ENCODE data around the gene CEACAM19.

The CEACAM19 gene

GRCh38 chr19:44636439-44637389 lies 34.6 kb upstream of the CEACAM19 start:
- Histone ChIP-seq H3K27me3 (ENCODE audit: control insufficient read depth in 1 of 2, insufficient read depth in 2 of 2, low read length in 2 of 2) (no peaks in the 10 kb centered on the region), H3K9ac (ENCODE audit: low read length) (no peak overlapping the region), H3K9me3 (ENCODE audit: low read length) (no peaks in the 10 kb centered on the region), H3K27ac (ENCODE audit: low read depth, low read length) (no peak overlapping the region), H3K4me3 (ENCODE audit: low read depth in 1 of 2, low read length in 2 of 2) (no peak overlapping the region), H3K36me3 (ENCODE audit: insufficient read depth, low read length) (no peaks in the 10 kb centered on the region), H3K4me1 (ENCODE audit: insufficient read depth, low read length) (no peaks in the 10 kb centered on the region)

DNA sequence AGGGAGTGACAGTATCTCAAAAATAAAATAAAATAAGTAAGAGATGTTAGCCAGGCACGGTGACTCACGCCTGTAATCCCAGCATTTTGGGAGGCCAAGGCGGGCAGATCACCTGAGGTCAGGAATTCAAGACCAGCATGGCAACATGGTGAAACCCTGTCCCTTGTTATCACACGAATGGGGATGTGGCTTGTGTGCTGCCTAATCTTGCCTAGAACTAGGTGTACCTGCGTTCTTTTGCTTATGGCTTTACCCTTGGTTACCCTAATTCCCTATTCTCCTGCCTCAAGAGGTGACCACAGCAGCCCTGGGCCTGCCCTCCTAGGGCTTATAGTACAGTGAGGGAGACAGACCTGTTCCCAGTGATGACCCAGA lies 33.9 kb upstream of the CEACAM19 start:
- Histone ChIP-seq H3K9me3 (ENCODE audit: low read length) (no peaks in the 10 kb centered on the region), H3K4me3 (ENCODE audit: low read depth in 1 of 2, low read length in 2 of 2) (no peak overlapping the region), H3K27ac (ENCODE audit: low read depth, low read length) (no peak overlapping the region), H3K36me3 (ENCODE audit: insufficient read depth, low read length) (no peaks in the 10 kb centered on the region), H3K27me3 (ENCODE audit: control insufficient read depth in 1 of 2, insufficient read depth in 2 of 2, low read length in 2 of 2) (no peaks in the 10 kb centered on the region), H3K9ac (ENCODE audit: low read length) (no peak overlapping the region), H3K4me1 (ENCODE audit: insufficient read depth, low read length) (no peaks in the 10 kb centered on the region)

GRCh38 chr19:44640518-44640917 lies 30.8 kb upstream of the CEACAM19 start:
- H3K9me3 ChIP-seq (ENCODE audit: low read length), result no peaks in the 10 kb centered on the region
- no peak overlapping the region for H3K27ac ChIP-seq (ENCODE audit: low read depth, low read length)
- H3K4me3 ChIP-seq (ENCODE audit: low read depth in 1 of 2, low read length in 2 of 2), result no peak overlapping the region
- H3K9ac ChIP-seq (ENCODE audit: low read length), result no peak overlapping the region
- H3K36me3 ChIP-seq (ENCODE audit: insufficient read depth, low read length), result no peaks in the 10 kb centered on the region
- no peaks in the 10 kb centered on the region for H3K27me3 ChIP-seq (ENCODE audit: control insufficient read depth in 1 of 2, insufficient read depth in 2 of 2, low read length in 2 of 2)
- peaks cover 3% of the 10 kb centered on the region for H3K4me1 ChIP-seq (ENCODE audit: insufficient read depth, low read length)

- H3K4me3 ChIP-seq (ENCODE audit: low read depth in 1 of 2, low read length in 2 of 2), result no peak overlapping the region
- H3K4me1 ChIP-seq (ENCODE audit: insufficient read depth, low read length), result peaks cover 3% of the 10 kb centered on the region
- no peaks in the 10 kb centered on the region for H3K27me3 ChIP-seq (ENCODE audit: control insufficient read depth in 1 of 2, insufficient read depth in 2 of 2, low read length in 2 of 2)
- no peak overlapping the region for H3K9ac ChIP-seq (ENCODE audit: low read length)
- H3K36me3 ChIP-seq (ENCODE audit: insufficient read depth, low read length), result no peaks in the 10 kb centered on the region
- H3K9me3 ChIP-seq (ENCODE audit: low read length), result no peaks in the 10 kb centered on the region
- H3K27ac ChIP-seq (ENCODE audit: low read depth, low read length), result no peak overlapping the region
Measured at GRCh38 chr19:44641501-44642265, 29.6 kb upstream of the CEACAM19 start.

DNA sequence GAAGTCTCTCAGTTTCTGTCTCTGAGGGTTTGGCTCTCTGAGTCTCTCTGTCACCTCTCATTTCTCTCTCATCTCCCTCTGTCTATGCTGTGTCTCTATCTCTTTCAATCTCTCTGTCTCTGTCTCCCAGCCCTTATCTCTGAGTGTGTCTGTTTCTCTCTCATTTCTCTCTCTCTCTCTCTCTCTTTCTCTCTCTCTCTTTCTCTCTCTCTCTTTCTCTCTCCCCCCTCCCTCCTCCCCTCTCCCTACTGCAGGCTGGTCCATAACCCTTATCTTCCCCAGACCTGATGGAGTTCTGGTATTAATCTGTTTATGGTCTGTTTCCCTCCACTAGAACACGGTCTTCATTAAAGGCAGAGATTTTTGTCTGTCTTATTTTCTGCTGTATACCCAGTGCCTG lies 28.9 kb upstream of the CEACAM19 start:
- Histone ChIP-seq H3K4me1 (ENCODE audit: insufficient read depth, low read length) (peaks cover 3% of the 10 kb centered on the region), H3K9ac (ENCODE audit: low read length) (no peak overlapping the region), H3K36me3 (ENCODE audit: insufficient read depth, low read length) (no peaks in the 10 kb centered on the region), H3K27ac (ENCODE audit: low read depth, low read length) (no peak overlapping the region), H3K4me3 (ENCODE audit: low read depth in 1 of 2, low read length in 2 of 2) (no peak overlapping the region), H3K9me3 (ENCODE audit: low read length) (no peaks in the 10 kb centered on the region), H3K27me3 (ENCODE audit: control insufficient read depth in 1 of 2, insufficient read depth in 2 of 2, low read length in 2 of 2) (no peaks in the 10 kb centered on the region)

DNA sequence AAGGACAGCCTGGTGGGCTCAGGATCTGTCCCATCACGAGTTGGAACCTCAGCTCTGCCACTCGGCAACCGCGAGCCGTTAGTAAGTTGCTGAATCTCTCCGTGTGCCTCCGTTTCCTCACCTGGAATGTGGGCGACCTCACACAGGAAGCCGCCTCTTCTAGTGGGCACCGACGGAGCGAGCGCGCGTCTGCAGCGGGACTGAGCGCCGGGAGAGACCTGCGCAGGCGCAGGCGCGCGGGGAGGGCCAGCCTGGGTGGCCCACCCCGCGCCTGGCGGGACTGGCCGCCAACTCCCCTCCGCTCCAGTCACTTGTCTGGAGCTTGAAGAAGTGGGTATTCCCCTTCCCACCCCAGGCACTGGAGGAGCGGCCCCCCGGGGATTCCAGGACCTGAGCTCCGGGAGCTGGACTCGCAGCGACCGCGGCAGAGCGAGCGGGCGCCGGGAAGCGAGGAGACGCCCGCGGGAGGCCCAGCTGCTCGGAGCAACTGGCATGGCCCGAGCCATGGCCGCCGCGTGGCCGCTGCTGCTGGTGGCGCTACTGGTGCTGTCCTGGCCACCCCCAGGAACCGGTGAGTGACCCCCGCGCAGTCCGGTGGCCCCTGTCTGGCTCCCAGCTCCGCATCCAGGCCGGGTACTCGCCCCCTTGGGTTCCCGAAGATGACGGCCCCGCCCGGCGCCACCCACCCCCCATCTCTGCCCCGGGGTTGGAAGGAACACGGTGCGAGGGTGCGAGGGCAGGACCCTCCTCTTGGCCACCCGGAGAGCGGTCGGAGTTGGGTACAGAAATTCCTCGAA lies 27.5 kb upstream of the CEACAM19 start, which contains the start of gene PVR:
TSS of gene PVR (plus strand) at position 306 of the 797 bp plus-strand sequence. CDS start at position 493, 187 bp downstream.
- Histone ChIP-seq H3K36me3 (ENCODE audit: insufficient read depth, low read length) (peaks cover 6% of the 10 kb centered on the region), H3K4me1 (ENCODE audit: insufficient read depth, low read length) (peaks cover 13% of the 10 kb centered on the region), H3K27ac (ENCODE audit: low read depth, low read length) (peak within 1 kb of the TSS; percentile 78), H3K9me3 (ENCODE audit: low read length) (no peaks in the 10 kb centered on the region), H3K9ac (ENCODE audit: low read length) (peak within 1 kb of the TSS; percentile 44), H3K4me3 (ENCODE audit: low read depth in 1 of 2, low read length in 2 of 2) (peak within 1 kb of the TSS; percentile 67 to 96), H3K27me3 (ENCODE audit: control insufficient read depth in 1 of 2, insufficient read depth in 2 of 2, low read length in 2 of 2) (no peaks in the 10 kb centered on the region)

- Histone ChIP-seq H3K27ac (ENCODE audit: low read depth, low read length) (peak overlapping the region; percentile 78), H3K9ac (ENCODE audit: low read length) (peak overlapping the region; percentile 44), H3K4me3 (ENCODE audit: low read depth in 1 of 2, low read length in 2 of 2) (peak overlapping the region; percentile 67 to 96), H3K4me1 (ENCODE audit: insufficient read depth, low read length) (peaks cover 13% of the 10 kb centered on the region), H3K27me3 (ENCODE audit: control insufficient read depth in 1 of 2, insufficient read depth in 2 of 2, low read length in 2 of 2) (no peaks in the 10 kb centered on the region), H3K36me3 (ENCODE audit: insufficient read depth, low read length) (peaks cover 6% of the 10 kb centered on the region), H3K9me3 (ENCODE audit: low read length) (no peaks in the 10 kb centered on the region)
Measured at GRCh38 chr19:44644402-44645016, 26.8 kb upstream of the CEACAM19 start.

- Histone ChIP-seq H3K4me3 (ENCODE audit: low read depth in 1 of 2, low read length in 2 of 2) (no peak overlapping the region), H3K27me3 (ENCODE audit: control insufficient read depth in 1 of 2, insufficient read depth in 2 of 2, low read length in 2 of 2) (no peaks in the 10 kb centered on the region), H3K27ac (ENCODE audit: low read depth, low read length) (no peak overlapping the region), H3K9ac (ENCODE audit: low read length) (no peak overlapping the region), H3K9me3 (ENCODE audit: low read length) (no peaks in the 10 kb centered on the region), H3K36me3 (ENCODE audit: insufficient read depth, low read length) (peaks cover 15% of the 10 kb centered on the region), H3K4me1 (ENCODE audit: insufficient read depth, low read length) (peaks cover 13% of the 10 kb centered on the region)
Measured at GRCh38 chr19:44645407-44646048, 25.8 kb upstream of the CEACAM19 start.

- no peaks in the 10 kb centered on the region for H3K27me3 ChIP-seq (ENCODE audit: control insufficient read depth in 1 of 2, insufficient read depth in 2 of 2, low read length in 2 of 2)
Measured at GRCh38 chr19:44646049-44646416, 25.2 kb upstream of the CEACAM19 start.

DNA sequence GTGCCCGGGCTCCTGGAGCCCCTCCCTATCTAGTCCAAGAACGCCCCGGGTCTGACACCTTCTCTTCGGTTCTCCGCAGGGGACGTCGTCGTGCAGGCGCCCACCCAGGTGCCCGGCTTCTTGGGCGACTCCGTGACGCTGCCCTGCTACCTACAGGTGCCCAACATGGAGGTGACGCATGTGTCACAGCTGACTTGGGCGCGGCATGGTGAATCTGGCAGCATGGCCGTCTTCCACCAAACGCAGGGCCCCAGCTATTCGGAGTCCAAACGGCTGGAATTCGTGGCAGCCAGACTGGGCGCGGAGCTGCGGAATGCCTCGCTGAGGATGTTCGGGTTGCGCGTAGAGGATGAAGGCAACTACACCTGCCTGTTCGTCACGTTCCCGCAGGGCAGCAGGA lies 24.1 kb upstream of the CEACAM19 start:
- no peak overlapping the region for H3K27ac ChIP-seq (ENCODE audit: low read depth, low read length)
- H3K4me1 ChIP-seq (ENCODE audit: insufficient read depth, low read length), result peaks cover 13% of the 10 kb centered on the region

More at GRCh38 chr19:44646049-44646416, 25.2 kb upstream of the CEACAM19 start:
- Histone ChIP-seq H3K4me3 (ENCODE audit: low read depth in 1 of 2, low read length in 2 of 2) (no peak overlapping the region), H3K36me3 (ENCODE audit: insufficient read depth, low read length) (peaks cover 20% of the 10 kb centered on the region), H3K27ac (ENCODE audit: low read depth, low read length) (no peak overlapping the region), H3K4me1 (ENCODE audit: insufficient read depth, low read length) (peaks cover 13% of the 10 kb centered on the region), H3K9ac (ENCODE audit: low read length) (no peak overlapping the region), H3K9me3 (ENCODE audit: low read length) (no peaks in the 10 kb centered on the region)

More for the DNA sequence above, 24.1 kb upstream of the CEACAM19 start:
- Histone ChIP-seq H3K9me3 (ENCODE audit: low read length) (no peaks in the 10 kb centered on the region), H3K36me3 (ENCODE audit: insufficient read depth, low read length) (peaks cover 28% of the 10 kb centered on the region), H3K27me3 (ENCODE audit: control insufficient read depth in 1 of 2, insufficient read depth in 2 of 2, low read length in 2 of 2) (no peaks in the 10 kb centered on the region), H3K4me3 (ENCODE audit: low read depth in 1 of 2, low read length in 2 of 2) (no peak overlapping the region), H3K9ac (ENCODE audit: low read length) (no peak overlapping the region)

All from muscle layer of colon (tissue), 2 donors.